H1 (cell line): ENCODE measurements around the gene AGBL1. TPM values are rescaled to one million over a fixed set of nuclear protein-coding genes. Genes with fewer than 3 reads are reported as not detected.

Source experiments
- CTCF ChIA-PET: fragments of 300-600 bp; sonication (Branson Sonifier 250); formaldehyde crosslinking; loops from one replicate; lab custom pipeline; 2021; ENCODE audit not compliant: partially characterized antibody; lab: Charles Lee
- POLR2A ChIA-PET: fragments of 300-600 bp; sonication (Branson Sonifier 250); formaldehyde crosslinking; loops from one replicate; lab custom pipeline; 2021; ENCODE audit warnings: inconsistent platforms; ENCODE audit not compliant: partially characterized antibody; lab: Charles Lee
- DNase-seq, 2 experiments: peaks; one replicate each; pipeline versions ENCODE4 v3.0.0 to v3.0.0-alpha.2; 2010 to 2022; ENCODE audit warnings: low spot score in 2 of 2, low read depth in 1 of 2, mixed read lengths in 1 of 2
- FAIRE-seq: peaks from 2 replicates; lab custom pipeline; 2011; peaks lifted over from hg19 to GRCh38; lab: Jason Lieb, UNC
- H2AFZ ChIP-seq: 2 replicates; pipeline ENCODE4 v1.8.1; 2012; ENCODE audit warnings: low read length, inconsistent platforms
- H2AK5ac ChIP-seq: 2 replicates; pipeline ENCODE4 v1.6.1; 2013; ENCODE audit warnings: low read depth, low read length
- H2BK120ac ChIP-seq: replicated peaks from 2 replicates; pipeline ENCODE3; 2013; ENCODE audit warnings: low read depth, low read length, inconsistent platforms
- H2BK12ac ChIP-seq: 2 replicates; pipeline ENCODE4 v1.6.1; 2013; ENCODE audit warnings: low read depth, low read length
- H2BK15ac ChIP-seq: 2 replicates; pipeline ENCODE4 v1.6.1; 2013; ENCODE audit warnings: low read length
- H2BK20ac ChIP-seq: 2 replicates; pipeline ENCODE4 v1.6.1; 2013; ENCODE audit warnings: low read length
- H2BK5ac ChIP-seq: 2 replicates; pipeline ENCODE4 v1.6.1; 2013; ENCODE audit warnings: low read depth, low read length
- H3K14ac ChIP-seq: 2 replicates; pipeline ENCODE4 v1.6.1; 2013; ENCODE audit warnings: inconsistent platforms; ENCODE audit not compliant: insufficient read length
- H3K18ac ChIP-seq: 2 replicates; pipeline ENCODE4 v1.6.1; 2013; ENCODE audit warnings: low read length; ENCODE audit errors: extremely low read depth
- H3K23ac ChIP-seq: 2 replicates; pipeline ENCODE4 v1.6.1; 2013; ENCODE audit warnings: inconsistent platforms; ENCODE audit not compliant: insufficient read length
- H3K23me2 ChIP-seq: 2 replicates; pipeline ENCODE4 v1.6.1; 2013; ENCODE audit warnings: low read depth, low read length
- H3K27ac ChIP-seq: 2 replicates; pipeline ENCODE4 v1.6.1; 2011; ENCODE audit warnings: low read depth, low read length, inconsistent platforms
- H3K27me3 ChIP-seq, 4 experiments: replicated peaks in 1 of 4; 1 replicate in 1 of 4; 2 replicates in 3 of 4; pipeline versions ENCODE4 v1.6.1 to v1.8.1; 2011 to 2013; ENCODE audit warnings: low read length in 3 of 4, mild to moderate bottlenecking in 3 of 4, inconsistent platforms in 2 of 4, mixed read lengths in 2 of 4, moderate library complexity in 1 of 4; ENCODE audit not compliant: control insufficient read depth in 3 of 4, insufficient read depth in 3 of 4; ENCODE audit errors: extremely low read depth in 1 of 4
- H3K36me3 ChIP-seq, 4 experiments: 2 replicates each; pipeline versions ENCODE4 v1.6.1 to v1.8.1; 2011 to 2013; ENCODE audit warnings: mild to moderate bottlenecking in 4 of 4, low read length in 3 of 4, moderate library complexity in 2 of 4, control low read depth in 1 of 4, inconsistent platforms in 1 of 4; ENCODE audit not compliant: insufficient read depth in 4 of 4, control insufficient read depth in 2 of 4
- H3K4ac ChIP-seq: replicated peaks from 2 replicates; pipeline ENCODE3; 2013; ENCODE audit warnings: low read length, low read depth, mixed read lengths, inconsistent platforms; ENCODE audit not compliant: insufficient read length
- H3K4me1 ChIP-seq, 4 experiments: replicated peaks in 1 of 4; 1 replicate in 1 of 4; 2 replicates in 3 of 4; pipeline versions ENCODE4 v1.6.1 to v1.8.1; 2011 to 2013; ENCODE audit warnings: low read length in 3 of 4, inconsistent platforms in 2 of 4, mixed read lengths in 1 of 4; ENCODE audit not compliant: insufficient read depth in 4 of 4, control insufficient read depth in 3 of 4
- H3K4me2 ChIP-seq, 2 experiments: 2 replicates each; pipeline versions ENCODE4 v1.6.1 to v1.8.1; 2011 to 2013; ENCODE audit warnings: low read depth in 2 of 2, low read length in 2 of 2, control low read depth in 1 of 2, inconsistent platforms in 1 of 2, mild to moderate bottlenecking in 1 of 2; ENCODE audit not compliant: insufficient read depth in 1 of 2
- H3K4me3 ChIP-seq, 4 experiments: fragments of 200-600, 300-600 bp in 1 of 4; sonication (generic), shearing (Covaris generic), sonication (Bioruptor Twin) in 1 of 4; 2 replicates each; pipeline versions ENCODE4 v1.5.1 to v1.8.1; 2011 to 2016; ENCODE audit warnings: low read length in 4 of 4, low read depth in 3 of 4, control low read depth in 2 of 4, inconsistent platforms in 2 of 4, mild to moderate bottlenecking in 2 of 4, mixed read lengths in 1 of 4, moderate library complexity in 1 of 4; ENCODE audit not compliant: insufficient read depth in 2 of 4; ENCODE audit errors: extremely low read depth in 1 of 4
- H3K56ac ChIP-seq: replicated peaks from 2 replicates; pipeline ENCODE3; 2013; ENCODE audit warnings: low read depth, mild to moderate bottlenecking, mixed read lengths, low read length, inconsistent platforms; ENCODE audit not compliant: insufficient read length
- H3K79me1 ChIP-seq: 2 replicates; pipeline ENCODE4 v1.6.1; 2013; ENCODE audit warnings: low read depth, low read length, control low read depth
- H3K79me2 ChIP-seq, 2 experiments: 2 replicates each; pipeline versions ENCODE4 v1.6.1 to v1.8.1; 2012 to 2013; ENCODE audit warnings: low read length in 2 of 2, mild to moderate bottlenecking in 2 of 2, inconsistent platforms in 1 of 2; ENCODE audit not compliant: insufficient read depth in 2 of 2, control insufficient read depth in 1 of 2
- H3K9ac ChIP-seq, 4 experiments: replicated peaks in 1 of 4; 1 replicate in 1 of 4; 2 replicates in 3 of 4; pipeline versions ENCODE4 v1.6.1 to v1.8.1; 2011 to 2013; ENCODE audit warnings: low read depth in 3 of 4, low read length in 3 of 4, control low read depth in 2 of 4, mild to moderate bottlenecking in 2 of 4, moderate library complexity in 2 of 4, inconsistent platforms in 1 of 4; ENCODE audit errors: extremely low read depth in 1 of 4
- H3K9me3 ChIP-seq, 2 experiments: 2 replicates each; pipeline versions ENCODE4 v1.6.1 to v1.8.1; 2012 to 2013; ENCODE audit warnings: mild to moderate bottlenecking in 2 of 2, moderate library complexity in 2 of 2, control low read depth in 1 of 2, inconsistent platforms in 1 of 2, low read depth in 1 of 2, low read length in 1 of 2, mixed read lengths in 1 of 2; ENCODE audit not compliant: insufficient read depth in 2 of 2
- H4K20me1 ChIP-seq, 2 experiments: replicated peaks in 1 of 2; 2 replicates each; pipeline versions ENCODE3 to v1.8.1; 2011 to 2013; ENCODE audit warnings: inconsistent platforms in 2 of 2, low read length in 2 of 2, mild to moderate bottlenecking in 1 of 2; ENCODE audit not compliant: insufficient read depth in 2 of 2, control insufficient read depth in 1 of 2
- H4K5ac ChIP-seq: 2 replicates; pipeline ENCODE4 v1.6.1; 2013; ENCODE audit warnings: low read length, low read depth, mixed read lengths, inconsistent platforms; ENCODE audit not compliant: insufficient read length
- H4K8ac ChIP-seq: 2 replicates; pipeline ENCODE4 v1.8.0; 2013; ENCODE audit warnings: mild to moderate bottlenecking, moderate library complexity, low read length, inconsistent platforms; ENCODE audit not compliant: insufficient read depth; ENCODE audit errors: extremely low read depth
- H4K91ac ChIP-seq: replicated peaks from 2 replicates; pipeline ENCODE3; 2013; ENCODE audit warnings: low read length, mixed read lengths, inconsistent platforms; ENCODE audit not compliant: insufficient read length
- ATF3 ChIP-seq: IDR thresholded peaks from 2 replicates; pipeline ENCODE4 v1.6.1; 2011; ENCODE audit warnings: low read depth, mild to moderate bottlenecking, low read length; ENCODE audit not compliant: insufficient read depth
- BRCA1 ChIP-seq: IDR thresholded peaks from 2 replicates; pipeline ENCODE4 v1.6.1; 2012; ENCODE audit warnings: low read depth, low read length, improper control_type of control experiment
- CBX5 ChIP-seq: fragments of 300-800, 300-1000 bp; sonication (generic); IDR thresholded peaks from 2 replicates; pipeline ENCODE4 v1.7.1; 2016; ENCODE audit warnings: antibody characterized with exemption, low read length, low read depth
- CTBP2 ChIP-seq: IDR thresholded peaks from 2 replicates; pipeline ENCODE4 v1.7.0; 2011; ENCODE audit warnings: borderline replicate concordance, mild to moderate bottlenecking, moderate library complexity, mixed read lengths, low read length; ENCODE audit not compliant: insufficient read depth, insufficient read length
- EP300 ChIP-seq, 2 experiments: IDR thresholded peaks; 1 replicate in 1 of 2; 2 replicates in 1 of 2; pipeline ENCODE4 v1.6.1; 2011 to 2012; ENCODE audit warnings: low read depth in 2 of 2, low read length in 2 of 2, mild to moderate bottlenecking in 2 of 2, borderline replicate concordance in 1 of 2, inconsistent platforms in 1 of 2, moderate library complexity in 1 of 2
- GTF2F1 ChIP-seq: IDR thresholded peaks from 2 replicates; pipeline ENCODE4 v1.6.1; 2012; ENCODE audit warnings: low read depth, low read length, improper control_type of control experiment, borderline replicate concordance
- KDM4A ChIP-seq: IDR thresholded peaks from one replicate; pipeline ENCODE4 v1.7.1; 2012; ENCODE audit warnings: low read depth, mild to moderate bottlenecking, moderate library complexity, low read length, inconsistent platforms; ENCODE audit not compliant: severe bottlenecking
- PHF8 ChIP-seq: fragments of 200-600 bp; sonication (generic); conservative IDR thresholded peaks from 2 replicates; pipeline ENCODE4 v1.7.1; 2012; ENCODE audit warnings: low read depth, mild to moderate bottlenecking, inconsistent platforms, low read length, moderate library complexity
- whole genome bisulfite sequencing, 2 experiments: shearing (Covaris generic) in 1 of 2; methylation state at CpG; one replicate each; pipeline versions ENCODE4 v1.1.6 to v1.1.7; 2013 to 2015; ENCODE audit warnings: low lambda C conversion rate in 2 of 2, mixed read lengths in 2 of 2, inconsistent platforms in 1 of 2, low coverage in 1 of 2, missing lambda C conversion rate in 1 of 2; ENCODE audit not compliant: insufficient replicate concordance in 2 of 2, insufficient coverage in 1 of 2, insufficient read length in 1 of 2; ENCODE audit errors: extremely low coverage in 1 of 2, missing lambda C conversion rate in 1 of 2; 5-methylcytosine and 5-hydroxymethylcytosine counted together
- long read RNA-seq, 2 experiments: library from RNA in 1 of 2; library from capped mRNA in 1 of 2; stranded (forward); transcript quantifications; one replicate each; pipeline ENCODE4 v2.0.0, GENCODE V29; 2021; ENCODE audit warnings: inconsistent platforms in 1 of 2
- polyA minus RNA-seq, 3 experiments: library from RNA; depleted of rRNA, polyadenylated mRNA; stranded (reverse); fragments of >200 nt; gene quantifications; 1 replicate in 2 of 3; 2 replicates in 1 of 3; pipeline ENCODE4 v1.2.3, GENCODE V29; 2011
- polyA plus RNA-seq, 7 experiments: library from polyadenylated mRNA; depleted of rRNA in 3 of 7; stranded (reverse) in 5 of 7; unstranded in 2 of 7; fragments of >200 nt in 5 of 7; fragments of 200-250 nt in 2 of 7; gene quantifications; 1 replicate in 5 of 7; 2 replicates in 1 of 7; 4 replicates in 1 of 7; pipeline versions ENCODE4 v1.2.1 to v1.2.3, GENCODE V29; 2011 to 2013; ENCODE audit warnings: missing spikeins in 2 of 7, mixed read lengths in 2 of 7
- total RNA-seq: library from RNA; stranded (reverse); fragmentation: NEBNext Ultra II Directional; extraction: Animal tissue kit (Norgen Biotek cat#: 25700); gene quantifications from 2 replicates; pipeline ENCODE4 v1.2.1, GENCODE V29; 2021

Gene AGBL1
- not detected in 2 replicates for total RNA-seq
- not detected in 2 replicates for polyA plus RNA-seq (2011; rRNA removed)
- not detected for polyA plus RNA-seq (2011; cell fraction: cytosol; rRNA removed)
- 0.07 TPM for polyA plus RNA-seq (2011; cell fraction: nucleus; rRNA removed)
- polyA plus RNA-seq (2012, experiment 1 of 2): not detected in 4 replicates
- polyA plus RNA-seq (2012, experiment 2 of 2): not detected
- polyA plus RNA-seq (2013, experiment 1 of 2): not detected
- polyA plus RNA-seq (2013, experiment 2 of 2): not detected
- 0.38 TPM in 1 of 2 replicates, not detected in the other for polyA minus RNA-seq (2011; rRNA and poly(A)+ RNA removed)
- polyA minus RNA-seq (2011; cell fraction: cytosol; rRNA and poly(A)+ RNA removed): not detected
- polyA minus RNA-seq (2011; cell fraction: nucleus; rRNA and poly(A)+ RNA removed): 0.40 TPM
- long read RNA-seq, experiment 1: 0 reads
- long read RNA-seq, experiment 2, partial matches to known transcripts: 0 of 2 reads
- long read RNA-seq, experiment 2, other reads (novel, unspliced or antisense): 2 of 2 reads

- H2BK120ac ChIP-seq: no peak within 1 kb of the TSS
- no peak within 1 kb of the TSS; the same call in 1 of the 2 replicates for H2BK15ac ChIP-seq
- H4K5ac ChIP-seq: peak within 1 kb of the TSS; percentile 10
- H3K18ac ChIP-seq: no peak within 1 kb of the TSS; the same call in 1 of the 2 replicates
- H3K4me1 ChIP-seq: peaks cover 5 to 16% (median 5%) of the 10 kb centered on the region in 4 experiments; a peak in 6 of 7 replicates
- H3K23me2 ChIP-seq: no peaks in the 10 kb centered on the region
- H3K56ac ChIP-seq: no peak within 1 kb of the TSS
- CTCF ChIA-PET: interaction anchor here (0.6 to 2.3 kb wide), 9 partner anchors 9 to 161 kb away, joined by 3 to 13 read pairs (median 5); no protein-coding TSS in a partner anchor
- no peak within 1 kb of the TSS for H3K27ac ChIP-seq
- POLR2A ChIA-PET: no interaction called here
- no peaks in the 10 kb centered on the region for H3K36me3 ChIP-seq
- no peak within 1 kb of the TSS for H3K4me3 ChIP-seq
- H3K27me3 ChIP-seq: no peaks in the 10 kb centered on the region
- no peaks in the 10 kb centered on the region for H4K20me1 ChIP-seq
- no peak within 1 kb of the TSS for H3K4ac ChIP-seq
- H4K91ac ChIP-seq: no peak within 1 kb of the TSS
- peak within 1 kb of the TSS; percentile 18; the same call in 1 of the 2 replicates for H4K8ac ChIP-seq
- H3K23ac ChIP-seq: no peak within 1 kb of the TSS
- no peak within 1 kb of the TSS for H2BK12ac ChIP-seq
- no peak within 1 kb of the TSS for H2AK5ac ChIP-seq
- FAIRE-seq (no peak), DNase-seq (peak in 1 of 2 experiments; percentile 7)
- peak within 1 kb of the TSS; percentile 61; the same call in 1 of the 2 replicates for H2BK20ac ChIP-seq
- no peaks in the 10 kb centered on the region for H3K79me1 ChIP-seq
- H2AFZ ChIP-seq: no peak within 1 kb of the TSS
- WGBS, 2 experiments: 84% methylated on average over 17 of the region's 27 CpGs; no CpG with 5 or more reads in 1 of the 2 experiments
- no peak within 1 kb of the TSS for H3K9ac ChIP-seq
- no peak within 1 kb of the TSS for H3K4me2 ChIP-seq
- H3K79me2 ChIP-seq: no peaks in the 10 kb centered on the region; a peak in 1 of 4 replicates
- H3K14ac ChIP-seq: no peak within 1 kb of the TSS
- H3K9me3 ChIP-seq: no peaks in the 10 kb centered on the region
- no peak within 1 kb of the TSS for H2BK5ac ChIP-seq
- TF ChIP-seq EP300 (IDR thresholded peaks at IDR 0.05; ENCODE audit: borderline replicate concordance in 1 of 2, low read depth in 2 of 2, low read length in 2 of 2) (no peak), ATF3 (no peak), CBX5 (no peak), PHF8 (no peak), GTF2F1 (no peak), BRCA1 (no peak), KDM4A (no peak), CTBP2 (no peak)
Measured at GRCh38 chr15:86079508-86080266, at the start of gene AGBL1. Gene AGBL1, plus strand, starts transcription at chr15:86079871.
